Erythroblast (primary cell): Measurements from ENCODE around the gene HPCAL1.

Source experiments
- GATA1 ChIP-seq: IDR thresholded peaks from 2 replicates; pipeline ENCODE4 v1.6.1; 2011; ENCODE audit warnings: low read depth, mild to moderate bottlenecking, control low read depth, low read length, moderate library complexity
- POLR2A ChIP-seq: IDR thresholded peaks from 2 replicates; pipeline ENCODE4 v1.6.1; 2011; ENCODE audit warnings: mild to moderate bottlenecking, low read length

DNA sequence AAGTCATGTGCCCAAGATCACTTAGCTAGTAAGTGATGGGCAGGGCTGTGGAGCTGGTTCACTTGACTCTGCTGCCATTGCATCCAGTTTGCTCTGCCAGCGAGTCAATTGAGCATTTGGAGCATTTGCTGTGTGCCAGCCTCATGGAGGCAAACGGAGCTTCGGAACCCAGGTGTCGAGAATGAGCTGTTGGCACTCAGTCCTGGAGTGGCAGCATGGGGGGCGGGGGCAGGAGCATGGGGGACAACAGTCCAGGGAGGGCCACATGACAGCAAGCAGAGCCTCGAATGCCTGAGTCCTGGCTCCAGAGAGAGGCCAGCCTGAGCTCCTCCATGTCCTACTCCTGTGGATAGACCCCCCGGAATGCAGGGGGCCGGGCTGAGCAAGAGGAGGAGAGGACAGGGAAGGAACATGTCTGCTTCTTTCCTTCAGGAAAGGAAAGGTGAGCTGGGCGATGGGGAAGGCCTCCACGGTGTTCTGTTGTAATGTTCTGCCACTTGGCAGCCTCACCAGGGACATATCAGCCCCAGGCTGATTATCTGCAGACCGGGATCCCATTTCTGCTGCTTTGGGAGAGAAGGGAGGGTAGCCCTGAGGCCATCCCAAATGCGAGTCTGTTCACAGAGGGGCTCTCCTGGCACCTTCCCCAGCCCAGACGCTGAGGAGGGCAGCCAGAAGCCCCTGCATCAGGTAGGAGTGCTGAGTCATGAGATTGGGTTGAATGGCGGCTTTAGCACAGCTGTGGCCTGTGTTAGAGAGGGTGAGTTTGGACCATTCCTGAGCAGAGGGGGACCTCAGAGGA lies 59.6 kb downstream of the HPCAL1 start:
- TF ChIP-seq POLR2A: no peak
- TF ChIP-seq GATA1: no peak
